Progenitor cell of endocrine pancreas (in vitro differentiated cells): ENCODE measurements around the gene SEMA4D. TPM values are rescaled to one million over a fixed set of nuclear protein-coding genes. Genes with fewer than 3 reads are reported as not detected.

Experiments used
- DNase-seq: peaks from one replicate; pipeline ENCODE4 v3.0.0; 2021; ENCODE audit warnings: low spot score; ENCODE audit not compliant: unreplicated experiment
- H3K27ac Mint-ChIP-seq: 2 replicates; pipeline ENCODE4 v1.8.0; 2021; ENCODE audit warnings: mild to moderate bottlenecking, moderate library complexity, mixed read lengths
- H3K27me3 Mint-ChIP-seq: 2 replicates; pipeline ENCODE4 v1.8.0; 2021; ENCODE audit warnings: mixed read lengths
- H3K36me3 Mint-ChIP-seq: 2 replicates; pipeline ENCODE4 v1.8.0; 2022; ENCODE audit warnings: mixed read lengths; ENCODE audit not compliant: insufficient read depth
- H3K4me1 Mint-ChIP-seq: 2 replicates; pipeline ENCODE4 v1.8.0; 2021; ENCODE audit warnings: low read depth, mixed read lengths
- H3K4me3 Mint-ChIP-seq: 2 replicates; pipeline ENCODE4 v1.8.0; 2021; ENCODE audit warnings: low read depth, mild to moderate bottlenecking, moderate library complexity, mixed read lengths
- H3K9me3 Mint-ChIP-seq: 2 replicates; pipeline ENCODE4 v1.8.0; 2021; ENCODE audit warnings: low read depth, mixed read lengths
- CTCF ChIP-seq: fragments of 200-600 bp; sonication (generic); IDR thresholded peaks from one replicate; pipeline ENCODE4 v1.5.0; 2021; ENCODE audit warnings: antibody characterized with exemption, mild to moderate bottlenecking; ENCODE audit not compliant: unreplicated experiment
- total RNA-seq: library from RNA; stranded (reverse); gene quantifications from 2 replicates; pipeline ENCODE4 v1.2.1, GENCODE V29; 2021

Gene SEMA4D
- total RNA-seq, 1 donor from 2014 or later = 63.1 TPM

- Mint-ChIP-seq H3K27ac (no peak overlapping the region), H3K4me1 (peaks cover 19% of the 10 kb centered on the region)
- TF ChIP-seq CTCF = no peak
Measured at GRCh38 chr9:89440548-89440947, 57.4 kb downstream of the SEMA4D start.

GRCh38 chr9:89440046-89440445 lies 57.9 kb downstream of the SEMA4D start:
- Mint-ChIP-seq H3K27ac (peak overlapping the region; percentile 41), H3K9me3 (no peaks in the 10 kb centered on the region), H3K36me3 (peaks cover 1% of the 10 kb centered on the region), H3K4me3 (no peak overlapping the region), H3K4me1 (peaks cover 22% of the 10 kb centered on the region), H3K27me3 (no peaks in the 10 kb centered on the region)
- no peak for TF ChIP-seq CTCF
- no peak for DNase-seq

More at GRCh38 chr9:89440548-89440947, 57.4 kb downstream of the SEMA4D start:
- DNase-seq = no peak
- Mint-ChIP-seq H3K36me3 (peaks cover 1% of the 10 kb centered on the region), H3K27me3 (no peaks in the 10 kb centered on the region), H3K4me3 (no peak overlapping the region), H3K9me3 (no peaks in the 10 kb centered on the region)

GRCh38 chr9:89439571-89439970 lies 58.3 kb downstream of the SEMA4D start:
- peaks cover 20% of the 10 kb centered on the region for H3K4me1 Mint-ChIP-seq
- H3K27ac Mint-ChIP-seq = peak overlapping the region; percentile 59
- no peaks in the 10 kb centered on the region for H3K9me3 Mint-ChIP-seq
- no peak for TF ChIP-seq CTCF
- H3K27me3 Mint-ChIP-seq = no peaks in the 10 kb centered on the region
- DNase-seq = no peak
- no peak overlapping the region for H3K4me3 Mint-ChIP-seq
- no peaks in the 10 kb centered on the region for H3K36me3 Mint-ChIP-seq

- no peak for DNase-seq
- H3K4me1 Mint-ChIP-seq = peaks cover 15% of the 10 kb centered on the region
- H3K27ac Mint-ChIP-seq = no peak overlapping the region
- H3K4me3 Mint-ChIP-seq = no peak overlapping the region
- no peak for TF ChIP-seq CTCF
- H3K27me3 Mint-ChIP-seq = no peaks in the 10 kb centered on the region
- H3K36me3 Mint-ChIP-seq = no peaks in the 10 kb centered on the region
- H3K9me3 Mint-ChIP-seq = no peaks in the 10 kb centered on the region
Measured at GRCh38 chr9:89438194-89438593, 59.7 kb downstream of the SEMA4D start.

DNA sequence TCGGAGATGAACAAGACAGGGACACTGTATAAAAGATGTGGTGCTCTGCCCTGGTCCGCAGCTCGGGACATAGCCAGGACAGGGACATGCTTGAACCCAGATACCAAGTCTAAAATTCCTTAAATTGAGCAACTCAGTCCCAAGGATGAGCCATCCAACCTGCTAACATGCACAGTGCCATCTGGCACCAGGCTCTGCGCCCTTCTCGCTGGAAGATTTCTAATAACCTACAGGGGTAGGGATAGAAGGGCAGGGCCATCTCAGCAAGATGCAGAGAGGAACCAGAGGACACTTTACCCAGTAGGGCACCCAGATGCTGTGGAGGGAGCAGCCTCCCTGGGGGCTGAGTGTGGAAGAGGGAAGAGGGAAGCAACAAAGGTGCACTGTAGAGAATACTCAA lies 60.1 kb downstream of the SEMA4D start:
- Mint-ChIP-seq H3K4me3 (no peak overlapping the region), H3K27me3 (no peaks in the 10 kb centered on the region), H3K27ac (no peak overlapping the region), H3K9me3 (no peaks in the 10 kb centered on the region), H3K36me3 (no peaks in the 10 kb centered on the region), H3K4me1 (peaks cover 15% of the 10 kb centered on the region)
- DNase-seq = no peak
- TF ChIP-seq CTCF = no peak
